GM18511 (cell line): ENCODE data around the gene ID2.

Experiments used
- ATAC-seq: cut with Tn5 transposase; IDR thresholded peaks from one replicate; pipeline ENCODE4 v1.9.1; 2021; ENCODE audit warnings: mild to moderate bottlenecking, moderate library complexity; ENCODE audit not compliant: unreplicated experiment

Gene ID2

DNA sequence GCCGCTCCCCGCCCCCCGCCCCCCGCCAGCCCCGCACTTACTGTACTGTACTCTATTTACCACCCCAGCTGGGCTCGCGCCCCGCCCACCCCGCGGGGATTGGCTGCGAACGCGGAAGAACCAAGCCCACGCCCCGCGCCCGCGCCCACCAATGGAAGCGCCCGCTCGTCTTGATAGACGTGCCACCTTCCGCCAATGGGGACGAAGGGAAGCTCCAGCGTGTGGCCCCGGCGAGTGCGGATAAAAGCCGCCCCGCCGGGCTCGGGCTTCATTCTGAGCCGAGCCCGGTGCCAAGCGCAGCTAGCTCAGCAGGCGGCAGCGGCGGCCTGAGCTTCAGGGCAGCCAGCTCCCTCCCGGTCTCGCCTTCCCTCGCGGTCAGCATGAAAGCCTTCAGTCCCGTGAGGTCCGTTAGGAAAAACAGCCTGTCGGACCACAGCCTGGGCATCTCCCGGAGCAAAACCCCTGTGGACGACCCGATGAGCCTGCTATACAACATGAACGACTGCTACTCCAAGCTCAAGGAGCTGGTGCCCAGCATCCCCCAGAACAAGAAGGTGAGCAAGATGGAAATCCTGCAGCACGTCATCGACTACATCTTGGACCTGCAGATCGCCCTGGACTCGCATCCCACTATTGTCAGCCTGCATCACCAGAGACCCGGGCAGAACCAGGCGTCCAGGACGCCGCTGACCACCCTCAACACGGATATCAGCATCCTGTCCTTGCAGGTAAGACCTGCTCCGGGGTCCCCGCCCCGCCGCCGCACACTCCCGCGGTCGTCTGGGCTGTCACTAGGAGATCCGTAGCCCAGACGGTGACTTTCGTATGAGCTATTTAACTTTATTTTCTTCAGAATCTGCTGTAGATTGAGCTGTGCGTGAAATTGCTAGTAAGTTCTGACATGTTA is at the start of gene ID2:
Gene ID2, plus strand, starts transcription at position 271 of the 907 bp plus-strand sequence. Its CDS starts 110 bp downstream, at position 381.
- peak; percentile 58 for ATAC-seq

- no peak for ATAC-seq
These were observed 49.1 kb upstream of the ID2 start for GRCh38 chr2:8632755-8633154.

- ATAC-seq: no peak
These were observed 48.6 kb upstream of the ID2 start for GRCh38 chr2:8633186-8633734.

DNA sequence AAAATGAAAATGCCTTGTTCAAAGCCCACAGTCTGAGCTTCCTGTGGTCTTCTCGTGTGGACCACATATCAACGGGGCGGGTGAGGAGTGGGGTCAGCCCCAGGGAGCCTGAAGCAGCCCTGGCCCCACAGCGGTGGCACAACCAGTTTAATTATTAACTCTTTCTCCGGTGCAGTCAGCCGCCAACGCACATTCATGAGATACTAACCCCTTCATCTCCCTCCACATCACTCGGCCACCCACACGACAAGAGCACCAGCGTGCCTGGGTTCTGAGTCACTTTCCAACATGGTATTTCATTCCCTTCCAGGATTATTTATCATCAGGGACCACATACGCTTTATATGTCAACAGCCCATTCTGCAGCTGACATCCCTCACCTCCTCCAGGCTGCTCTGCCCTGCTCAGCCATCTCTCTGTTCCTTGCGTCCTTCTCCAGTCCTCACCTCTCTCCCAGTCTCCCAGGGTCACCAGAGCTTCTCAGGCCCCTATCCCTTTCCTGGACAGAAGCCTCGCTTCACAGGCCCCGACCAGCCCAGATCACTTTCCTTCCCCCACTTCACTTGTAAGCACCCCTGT is 48.0 kb upstream of the ID2 start:
- ATAC-seq: no peak

DNA sequence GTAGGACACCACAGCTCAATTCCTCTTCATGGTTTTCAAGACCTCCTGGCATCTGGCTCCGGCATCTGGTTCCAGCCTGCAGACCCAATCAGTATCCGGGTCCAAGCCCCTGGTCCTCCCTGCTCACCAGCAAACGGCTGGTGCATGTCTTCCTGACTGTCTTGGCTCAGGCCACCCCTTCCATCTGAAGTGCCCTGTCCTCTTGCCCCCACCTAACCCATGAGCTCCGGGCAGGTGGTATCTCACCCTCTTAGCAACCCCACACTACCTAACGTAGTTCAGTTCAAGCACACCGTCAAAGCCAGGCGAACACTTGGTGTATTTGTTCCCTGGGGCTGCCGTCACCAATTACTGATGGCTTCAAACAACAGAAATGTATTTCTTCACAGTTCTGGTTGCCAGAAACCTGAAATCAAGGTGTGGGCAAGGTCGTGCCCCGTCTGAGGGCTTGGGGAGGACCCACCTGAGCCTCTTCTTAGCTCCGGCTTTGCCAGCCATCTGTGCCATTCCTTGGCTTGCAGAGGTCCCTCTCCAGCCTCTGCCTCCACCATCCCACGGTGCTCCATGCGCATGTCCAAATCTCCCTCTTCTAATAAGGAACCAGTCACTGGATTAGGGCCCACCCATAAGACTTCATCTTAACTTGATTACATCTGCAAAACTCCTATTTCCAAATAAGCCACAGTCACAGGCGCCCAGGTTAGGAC is 47.2 kb upstream of the ID2 start:
- no peak for ATAC-seq

DNA sequence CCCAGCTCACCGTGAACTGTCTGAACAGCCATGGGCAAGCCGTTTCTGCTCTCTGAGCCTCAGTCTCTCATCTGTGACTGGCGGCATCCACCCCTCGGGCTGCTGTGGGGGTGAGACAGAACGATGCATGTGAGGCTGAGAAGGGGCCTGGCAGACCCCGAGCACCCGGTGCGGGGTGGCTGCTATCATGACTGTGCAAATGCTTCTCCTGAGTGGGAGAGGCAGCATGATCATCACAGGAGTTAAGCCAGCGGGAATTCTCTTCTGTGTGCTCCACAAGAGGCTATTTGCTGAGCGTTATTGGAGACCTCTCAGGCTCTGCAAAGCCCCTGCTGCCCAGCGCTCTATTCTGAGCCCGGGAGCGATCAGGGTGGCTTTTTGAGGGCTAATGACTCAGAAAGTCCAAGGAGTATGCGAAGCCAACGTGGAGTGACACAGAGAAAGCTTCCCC is 45.8 kb upstream of the ID2 start:
- ATAC-seq: no peak

DNA sequence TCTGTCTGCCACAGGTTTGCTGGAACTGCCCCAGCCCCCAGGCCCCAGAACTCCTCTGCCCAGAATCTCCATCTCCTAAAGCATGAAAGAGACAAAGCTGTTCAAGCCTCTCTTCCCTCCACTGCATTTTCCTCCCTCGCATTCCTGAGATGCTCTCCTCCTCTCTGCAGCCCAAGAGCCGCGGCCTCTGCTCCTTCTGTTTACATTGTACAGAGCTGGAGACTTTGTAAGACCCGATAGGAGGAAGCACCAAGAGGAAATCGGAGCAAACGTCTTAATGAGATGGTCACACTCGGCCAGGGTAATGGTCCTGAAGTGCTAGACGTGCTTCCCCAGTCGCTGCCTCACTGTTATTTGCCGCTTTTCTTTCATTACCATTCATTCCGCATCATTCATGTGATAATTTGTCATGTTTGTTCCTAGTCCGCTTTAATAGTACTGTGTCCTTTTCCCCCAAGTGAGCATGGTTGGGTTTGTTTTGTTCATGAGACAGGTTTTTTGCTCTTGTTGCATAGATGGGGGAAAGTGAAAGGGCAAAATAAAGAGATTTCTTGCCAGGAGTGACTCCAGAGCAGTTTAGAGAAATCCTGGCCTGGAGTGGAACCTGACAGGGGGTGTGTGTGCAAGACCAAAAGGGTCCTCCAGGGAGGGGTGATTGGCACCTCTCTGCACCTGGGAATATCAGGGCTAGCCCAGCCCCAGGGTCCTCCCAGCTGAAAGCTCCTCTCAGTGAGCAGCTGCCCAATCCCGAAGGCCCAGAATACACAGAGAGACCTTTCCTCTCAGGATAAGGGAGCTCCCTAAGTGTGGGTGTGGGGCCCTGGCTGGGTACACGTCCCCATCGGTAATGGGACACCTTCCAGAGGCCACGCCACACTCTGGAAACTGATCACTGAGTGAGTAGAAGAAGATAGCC is 44.9 kb upstream of the ID2 start:
- ATAC-seq: no peak

DNA sequence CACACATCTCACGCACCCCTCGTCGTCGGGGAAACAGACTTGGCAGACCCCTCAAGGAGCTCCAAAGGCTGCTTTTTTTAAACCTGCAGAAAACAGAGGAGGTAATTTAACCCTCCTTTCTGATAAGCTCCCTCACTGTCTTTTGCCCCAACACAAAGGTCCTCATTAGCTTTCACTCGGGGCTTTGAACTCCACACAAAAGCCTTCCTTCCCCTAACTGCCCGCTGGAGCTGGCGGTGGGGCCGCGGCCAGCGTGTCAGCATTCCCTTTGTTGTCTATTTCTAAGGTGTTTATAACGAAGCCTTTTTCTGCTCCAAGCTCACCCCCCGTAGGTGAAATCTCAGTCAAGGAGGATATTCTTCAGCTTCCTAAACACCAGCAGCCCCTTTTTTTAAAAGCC is 43.5 kb upstream of the ID2 start:
- no peak for ATAC-seq

GRCh38 chr2:8639122-8639635 is 42.7 kb upstream of the ID2 start:
- ATAC-seq: no peak

DNA sequence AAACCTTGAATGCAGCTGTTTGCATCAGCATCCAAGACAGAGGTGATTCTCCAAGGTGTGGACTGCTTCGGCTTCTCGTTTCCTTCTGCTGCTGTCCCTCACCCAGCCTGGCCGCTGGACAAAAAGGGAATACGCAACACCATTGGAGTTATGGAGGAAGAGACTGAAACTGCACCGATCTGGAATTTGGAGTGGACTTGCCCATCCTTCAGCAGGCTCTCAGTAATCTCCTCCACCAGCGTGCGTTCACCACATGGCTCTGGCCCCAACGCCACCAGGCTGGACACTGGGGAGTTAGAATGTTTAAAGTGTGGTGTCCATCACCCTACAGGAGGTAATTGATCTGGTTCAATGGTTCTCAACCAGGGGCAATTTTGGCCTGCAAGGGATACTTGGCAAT is 41.4 kb upstream of the ID2 start:
- no peak for ATAC-seq

GRCh38 chr2:8641301-8641965 is 40.4 kb upstream of the ID2 start:
- no peak for ATAC-seq

DNA sequence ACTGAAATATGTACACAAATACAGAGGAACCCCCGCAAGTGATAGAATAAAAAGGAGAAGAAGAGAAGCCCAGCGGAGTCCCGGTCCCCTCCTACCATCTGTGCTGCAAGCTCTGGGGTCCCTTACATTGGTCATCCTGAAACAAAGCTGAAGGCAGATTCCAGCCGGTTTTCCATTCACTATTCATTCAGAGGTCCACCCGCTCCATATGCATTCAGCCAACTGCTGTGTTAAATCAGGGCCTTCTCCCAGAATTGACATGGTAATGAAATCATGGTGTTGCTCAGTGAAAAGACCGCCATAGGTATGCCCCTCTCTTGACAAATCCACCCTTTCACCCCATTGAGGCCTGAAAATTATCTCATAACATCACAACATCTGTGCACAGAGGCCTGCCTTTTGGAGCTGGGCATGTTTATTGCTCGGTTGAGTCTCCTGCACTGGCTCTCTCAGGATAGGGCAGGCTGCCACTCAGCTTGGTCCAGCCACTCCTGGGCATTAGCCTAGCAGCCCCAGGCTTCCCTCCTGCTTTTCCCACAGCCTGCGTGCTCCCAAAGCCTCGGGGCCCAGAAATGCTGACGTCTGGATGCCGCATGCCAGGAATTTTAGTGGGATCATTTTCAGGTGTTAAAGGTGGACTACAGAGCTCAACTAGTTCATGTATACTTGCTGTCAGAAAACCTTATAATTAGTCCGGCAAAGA is 39.3 kb upstream of the ID2 start:
- no peak for ATAC-seq

DNA sequence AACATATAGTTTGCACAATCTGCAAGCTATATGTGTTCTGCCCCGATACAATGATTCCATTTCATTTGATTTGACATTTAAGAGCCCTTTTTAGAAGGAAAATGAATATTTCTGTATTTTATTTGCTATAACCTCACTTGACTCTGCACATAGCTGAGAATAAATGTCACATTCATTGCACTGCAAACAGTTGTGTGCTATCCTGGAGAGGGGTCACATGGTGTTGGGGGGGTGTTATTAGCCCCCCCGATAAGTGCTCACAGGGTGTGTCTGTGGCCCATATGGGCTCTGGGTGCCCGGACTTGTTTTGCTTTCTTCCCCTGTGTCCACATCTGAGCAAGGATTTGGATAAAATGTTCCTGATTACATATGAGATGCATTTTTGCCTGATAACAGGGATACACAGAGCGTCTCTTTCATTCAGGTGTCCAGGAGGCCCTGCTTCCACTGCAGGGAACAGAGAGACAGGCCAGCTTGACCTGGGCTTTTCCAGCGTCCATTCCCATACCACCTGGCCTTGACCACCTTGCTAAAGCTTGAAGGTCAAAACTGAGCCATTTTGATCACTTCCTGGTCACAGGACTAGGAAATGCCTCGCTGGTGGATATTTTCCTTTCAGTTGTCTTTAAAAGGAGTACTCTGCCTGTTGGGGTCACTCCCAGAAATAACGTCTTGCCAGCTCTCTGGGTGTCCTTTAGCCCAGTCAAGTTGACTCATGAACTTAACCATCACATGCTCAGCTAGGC is 38.4 kb upstream of the ID2 start:
- no peak for ATAC-seq

GRCh38 chr2:8643996-8644356 is 37.9 kb upstream of the ID2 start:
- no peak for ATAC-seq

DNA sequence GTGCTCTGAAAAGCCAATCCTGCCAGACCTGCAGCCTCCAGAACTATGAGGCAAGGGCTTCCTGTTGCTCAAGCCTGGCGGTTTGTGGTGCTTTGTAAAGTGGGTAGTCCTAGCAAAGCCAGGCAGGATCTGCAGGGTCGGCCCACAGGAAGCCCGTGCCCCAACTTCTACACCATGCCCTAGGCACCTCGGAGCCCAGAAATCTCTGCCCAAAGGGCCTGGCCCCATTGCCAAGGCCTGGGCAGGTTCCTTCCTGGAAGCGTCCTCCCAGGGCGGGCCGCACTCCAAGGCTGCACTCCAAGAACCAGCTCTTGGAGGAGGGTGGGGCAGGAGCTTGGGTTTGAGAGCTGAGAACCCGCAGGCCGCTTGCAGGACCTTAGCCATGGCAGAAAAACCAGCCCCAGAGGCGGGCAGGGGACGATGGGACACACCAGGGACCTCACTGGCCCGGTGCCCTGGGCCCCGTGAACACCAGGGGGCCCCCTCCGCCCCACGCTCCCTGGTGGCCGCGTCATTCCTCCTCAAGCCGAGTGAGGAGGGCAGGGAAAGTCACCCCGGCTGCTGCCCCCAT is 37.2 kb upstream of the ID2 start:
- no peak for ATAC-seq

DNA sequence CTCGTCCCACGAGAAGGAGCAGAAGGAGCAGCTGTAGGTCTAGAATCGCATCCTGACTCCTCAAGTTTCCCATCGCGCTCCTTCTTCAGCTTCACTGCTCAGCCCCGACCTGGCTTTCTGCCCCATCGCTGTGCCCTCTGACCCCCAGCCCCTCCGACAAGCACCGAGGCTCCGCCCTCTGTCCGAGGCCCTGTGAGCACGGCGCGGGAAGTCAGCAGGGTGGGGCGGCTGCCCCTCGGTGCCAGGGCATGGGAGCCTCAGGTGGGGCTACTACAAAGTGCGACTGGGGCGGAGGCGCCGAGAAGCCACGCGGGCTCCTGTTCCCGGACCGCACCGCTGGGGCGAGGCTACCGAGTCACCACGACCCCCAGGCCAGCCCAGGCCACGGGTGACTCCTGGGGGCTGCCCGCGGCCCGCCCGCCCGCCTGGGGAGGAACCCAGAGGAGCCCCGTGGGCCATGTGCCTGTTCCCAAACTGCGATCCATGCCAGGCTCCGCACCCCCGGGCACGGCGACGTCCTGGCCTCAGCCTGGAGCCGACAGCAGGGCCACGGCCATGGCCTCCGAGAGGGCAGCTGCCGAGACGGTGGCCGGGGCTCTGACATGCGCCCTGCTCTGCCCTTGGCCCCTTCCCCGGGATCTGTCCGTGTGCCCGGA is 36.6 kb upstream of the ID2 start:
- no peak for ATAC-seq

DNA sequence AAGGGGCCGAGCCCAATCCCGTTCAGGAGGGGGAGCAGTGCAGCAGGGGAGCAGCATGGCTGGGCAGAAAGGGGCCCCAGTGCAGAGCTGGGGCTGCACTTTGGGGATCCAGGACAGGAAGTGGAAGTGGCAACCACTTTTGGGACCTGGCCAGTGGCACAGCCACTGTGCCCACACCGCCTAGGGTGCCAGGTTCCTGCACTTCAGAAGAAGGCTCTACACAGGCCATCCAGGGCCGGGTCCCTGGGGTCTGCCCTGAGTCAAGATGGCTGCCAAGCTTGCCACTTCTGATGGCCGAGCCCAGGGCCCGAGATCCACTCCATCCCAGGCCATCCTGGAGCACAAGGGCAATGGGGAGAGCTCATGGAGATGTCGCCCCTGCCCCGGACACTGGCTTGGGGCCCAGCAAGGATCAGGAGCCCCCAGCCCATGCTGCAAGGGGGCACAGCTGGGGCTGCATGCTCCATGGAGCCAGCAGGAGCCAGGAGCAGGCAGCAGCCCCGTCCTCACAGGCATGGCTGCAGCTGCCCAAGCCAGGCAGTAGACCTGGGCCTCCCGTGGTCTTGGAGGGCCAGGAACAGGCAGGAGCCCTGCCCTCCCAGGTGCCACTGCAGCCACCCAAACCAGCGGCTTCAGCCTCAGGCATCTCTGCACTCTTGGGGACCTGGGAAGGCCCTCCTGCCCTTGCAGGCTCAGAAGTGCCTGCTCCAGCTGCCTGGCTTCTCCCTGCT is 35.0 kb upstream of the ID2 start:
- no peak for ATAC-seq
